IPS-18a (cell line): ENCODE data around the gene POU4F2.

ENCODE experiments used
- H3K27ac ChIP-seq: one replicate; pipeline ENCODE4 v1.5.1; 2013; ENCODE audit warnings: low read length
- H3K27me3 ChIP-seq: one replicate; pipeline ENCODE4 v1.6.1; 2013; ENCODE audit warnings: mild to moderate bottlenecking, low read length; ENCODE audit not compliant: control insufficient read depth, insufficient read depth
- H3K36me3 ChIP-seq: one replicate; pipeline ENCODE4 v1.6.1; 2013; ENCODE audit warnings: low read depth, low read length; ENCODE audit not compliant: control insufficient read depth
- H3K4me1 ChIP-seq: one replicate; pipeline ENCODE4 v1.6.1; 2013; ENCODE audit warnings: low read depth, low read length; ENCODE audit not compliant: control insufficient read depth
- H3K4me3 ChIP-seq: one replicate; pipeline ENCODE4 v1.5.1; 2013; ENCODE audit warnings: low read length
- H3K9ac ChIP-seq: one replicate; pipeline ENCODE4 v1.6.1; 2013; ENCODE audit warnings: mild to moderate bottlenecking, low read length, moderate library complexity
- H3K9me3 ChIP-seq: one replicate; pipeline ENCODE4 v1.6.1; 2013; ENCODE audit warnings: low read depth, low read length; ENCODE audit not compliant: control insufficient read depth

The POU4F2 gene

GRCh38 chr4:146641762-146642161 lies 3.1 kb downstream of the POU4F2 start:
- H3K4me3 ChIP-seq: no peak overlapping the region
- no peaks in the 10 kb centered on the region for H3K36me3 ChIP-seq
- H3K9ac ChIP-seq: no peak overlapping the region
- no peaks in the 10 kb centered on the region for H3K9me3 ChIP-seq
- H3K27me3 ChIP-seq: peaks cover 100% of the 10 kb centered on the region
- H3K4me1 ChIP-seq: peaks cover 6% of the 10 kb centered on the region
- no peak overlapping the region for H3K27ac ChIP-seq

DNA sequence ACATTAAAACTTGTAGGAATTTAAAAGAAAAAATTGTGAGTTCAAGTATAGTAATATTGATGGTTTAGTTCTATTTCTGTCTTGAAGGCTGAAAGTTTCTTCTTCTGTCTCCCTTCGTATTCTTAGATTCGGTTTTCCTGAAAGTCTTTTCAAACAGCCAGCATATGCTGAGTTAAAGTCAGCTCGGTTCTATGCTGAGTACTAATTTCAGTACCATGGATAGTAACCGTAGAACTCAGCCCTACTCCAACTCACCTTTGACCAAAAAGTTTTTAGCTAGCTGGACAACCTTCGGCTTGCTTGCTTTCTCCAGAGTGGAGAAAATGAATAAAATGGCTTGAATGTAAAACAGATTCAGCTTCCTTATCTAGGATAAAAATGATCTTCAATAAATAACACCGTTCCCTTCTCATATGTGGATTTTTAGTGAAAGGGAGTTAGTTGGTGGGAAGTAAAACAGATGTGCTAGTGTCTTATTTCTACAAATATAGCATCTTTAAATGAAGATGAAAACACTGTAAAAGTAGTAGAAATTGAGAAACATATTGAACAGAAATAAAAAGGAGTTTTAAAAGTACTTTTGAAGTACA lies 5.2 kb downstream of the POU4F2 start:
- Histone ChIP-seq H3K4me3 (no peak overlapping the region), H3K27me3 (peaks cover 100% of the 10 kb centered on the region), H3K9ac (no peak overlapping the region), H3K36me3 (no peaks in the 10 kb centered on the region), H3K9me3 (no peaks in the 10 kb centered on the region), H3K4me1 (peaks cover 8% of the 10 kb centered on the region), H3K27ac (no peak overlapping the region)

GRCh38 chr4:146645921-146646320 lies 7.2 kb downstream of the POU4F2 start:
- Histone ChIP-seq H3K4me3 (no peak overlapping the region), H3K4me1 (peaks cover 3% of the 10 kb centered on the region), H3K36me3 (no peaks in the 10 kb centered on the region), H3K9ac (no peak overlapping the region), H3K27me3 (peaks cover 100% of the 10 kb centered on the region), H3K9me3 (no peaks in the 10 kb centered on the region), H3K27ac (no peak overlapping the region)

DNA sequence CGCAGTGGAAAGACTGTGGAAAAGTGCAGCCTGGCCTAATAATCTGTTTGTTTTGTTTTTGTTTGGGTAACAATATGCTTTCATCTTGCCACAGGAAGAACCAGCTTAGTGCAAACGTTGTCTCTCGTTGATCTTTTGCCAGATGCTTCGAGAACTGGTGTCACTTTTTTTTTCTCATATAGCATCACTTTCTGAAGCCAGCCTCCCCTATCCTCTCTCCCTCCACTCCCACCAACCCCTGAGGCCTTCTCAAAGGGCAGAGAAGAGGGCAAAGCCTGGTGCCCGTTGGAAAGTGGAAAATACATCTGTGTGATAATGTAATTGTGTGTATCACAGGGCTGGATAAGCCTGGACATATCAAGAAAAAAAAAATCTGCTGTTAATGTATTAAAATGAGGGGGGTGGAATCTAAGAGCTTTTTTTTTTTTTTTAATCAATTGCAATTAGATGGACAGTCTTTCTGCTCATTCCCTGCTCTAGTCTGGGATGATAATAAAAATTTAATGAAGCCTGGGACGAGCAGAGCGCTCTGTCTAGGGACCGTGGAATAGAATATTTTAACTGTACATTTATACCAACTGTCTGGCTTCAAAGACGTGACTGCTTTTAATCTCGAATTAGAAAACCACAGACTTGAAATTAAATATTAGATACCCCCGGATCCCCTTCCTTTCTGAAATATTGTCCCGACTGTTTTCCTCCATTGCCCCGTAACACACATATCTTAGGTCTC lies 8.1 kb downstream of the POU4F2 start:
- no peaks in the 10 kb centered on the region for H3K36me3 ChIP-seq
- peak overlapping the region; percentile 49 for H3K4me3 ChIP-seq
- peaks cover 100% of the 10 kb centered on the region for H3K27me3 ChIP-seq
- no peaks in the 10 kb centered on the region for H3K9me3 ChIP-seq
- H3K9ac ChIP-seq: no peak overlapping the region
- no peak overlapping the region for H3K27ac ChIP-seq
- H3K4me1 ChIP-seq: peaks cover 3% of the 10 kb centered on the region

DNA sequence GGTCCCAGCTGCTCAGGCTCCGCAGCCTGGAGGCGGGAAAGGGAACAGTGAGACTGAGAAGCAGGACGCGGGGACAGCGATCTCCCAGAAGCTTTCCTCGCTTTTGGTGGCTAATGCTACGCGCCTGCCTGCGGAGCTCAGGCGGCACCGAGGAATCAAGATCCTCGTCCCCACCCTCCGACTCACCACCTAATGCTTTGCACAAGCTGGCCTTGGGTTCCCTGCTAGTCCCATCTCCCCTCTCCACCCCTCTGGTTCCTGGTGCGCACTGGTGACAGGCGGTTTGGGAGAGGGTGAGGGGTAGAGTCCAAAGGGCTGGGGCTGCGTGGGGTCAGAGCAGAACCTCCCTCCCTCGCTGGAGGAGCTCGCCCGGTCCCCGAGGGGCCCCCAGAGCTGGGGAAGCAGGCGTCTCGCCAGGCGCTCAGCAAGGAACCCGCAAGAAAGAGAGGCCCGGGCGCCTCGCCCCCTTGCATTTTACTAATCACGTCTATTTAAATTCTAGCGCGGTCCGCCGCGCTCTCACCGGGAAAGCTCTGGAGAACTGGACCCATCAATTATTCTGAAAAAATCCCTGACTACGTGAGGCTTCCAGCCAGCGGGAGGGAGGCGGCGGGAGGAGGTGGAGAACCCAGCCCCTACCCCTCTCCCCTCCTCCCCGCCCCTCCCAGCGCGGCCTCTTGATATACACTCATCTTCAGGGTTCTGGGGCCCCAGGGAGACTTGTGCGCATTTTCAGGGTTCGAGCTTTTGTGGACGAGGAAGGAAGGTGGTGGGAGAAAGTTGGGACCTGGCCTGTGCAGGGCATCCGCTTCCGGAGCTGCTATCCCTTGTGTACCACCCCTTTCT lies 9.1 kb downstream of the POU4F2 start:
- Histone ChIP-seq H3K4me1 (peaks cover 3% of the 10 kb centered on the region), H3K9me3 (no peaks in the 10 kb centered on the region), H3K4me3 (peak overlapping the region; percentile 49), H3K36me3 (no peaks in the 10 kb centered on the region), H3K27me3 (peaks cover 100% of the 10 kb centered on the region), H3K27ac (no peak overlapping the region), H3K9ac (no peak overlapping the region)

GRCh38 chr4:146648461-146648783 lies 9.7 kb downstream of the POU4F2 start:
- H3K27me3 ChIP-seq: peaks cover 100% of the 10 kb centered on the region
- H3K36me3 ChIP-seq: no peaks in the 10 kb centered on the region
- no peak overlapping the region for H3K9ac ChIP-seq
- peak overlapping the region; percentile 49 for H3K4me3 ChIP-seq
- no peaks in the 10 kb centered on the region for H3K9me3 ChIP-seq
- peaks cover 3% of the 10 kb centered on the region for H3K4me1 ChIP-seq
- no peak overlapping the region for H3K27ac ChIP-seq

DNA sequence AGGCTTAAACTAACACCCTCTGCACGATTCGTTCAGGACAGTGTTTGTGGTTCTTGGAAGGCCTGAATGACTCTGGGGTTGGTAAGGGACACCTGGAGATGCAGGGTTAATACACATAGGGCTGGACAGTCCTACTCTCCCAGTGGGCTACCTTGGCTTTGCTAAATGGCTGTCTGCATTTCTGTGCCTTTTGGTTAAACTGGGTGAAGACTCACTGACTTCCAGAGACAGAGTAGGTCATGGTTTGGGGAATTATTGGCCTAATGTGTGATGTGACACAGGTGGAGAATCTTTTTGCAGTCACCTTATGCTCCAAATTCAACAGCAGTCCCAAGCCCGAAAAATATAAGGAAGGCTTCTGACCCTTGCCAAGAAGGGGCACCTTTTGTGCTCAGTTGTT lies 10.5 kb downstream of the POU4F2 start:
- Histone ChIP-seq H3K27ac (no peak overlapping the region), H3K4me1 (peaks cover 3% of the 10 kb centered on the region), H3K36me3 (no peaks in the 10 kb centered on the region), H3K4me3 (no peak overlapping the region), H3K9ac (no peak overlapping the region), H3K27me3 (peaks cover 100% of the 10 kb centered on the region), H3K9me3 (no peaks in the 10 kb centered on the region)

DNA sequence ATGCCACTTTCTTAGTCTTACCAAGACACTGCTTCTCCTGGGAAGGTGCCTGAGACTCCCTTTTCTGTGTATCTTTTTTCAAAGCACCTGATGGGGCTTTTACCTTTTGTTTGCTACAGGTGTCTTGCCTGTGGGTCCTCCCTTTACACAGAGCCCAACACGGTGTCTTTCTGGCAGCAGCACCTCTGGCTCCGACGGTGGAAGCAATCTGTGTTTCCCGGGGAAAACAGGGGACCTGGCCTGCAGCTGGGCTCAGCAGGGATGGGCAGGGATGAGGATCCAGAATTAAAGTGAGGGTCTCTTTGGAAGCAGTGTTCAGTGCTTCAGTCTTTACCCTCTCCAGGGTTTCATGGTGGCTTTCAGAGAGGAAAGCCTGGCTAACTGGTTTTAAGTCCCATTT lies 11.3 kb downstream of the POU4F2 start:
- peaks cover 3% of the 10 kb centered on the region for H3K4me1 ChIP-seq
- no peaks in the 10 kb centered on the region for H3K36me3 ChIP-seq
- H3K27ac ChIP-seq: no peak overlapping the region
- H3K4me3 ChIP-seq: no peak overlapping the region
- H3K27me3 ChIP-seq: peaks cover 100% of the 10 kb centered on the region
- H3K9ac ChIP-seq: no peak overlapping the region
- H3K9me3 ChIP-seq: no peaks in the 10 kb centered on the region

DNA sequence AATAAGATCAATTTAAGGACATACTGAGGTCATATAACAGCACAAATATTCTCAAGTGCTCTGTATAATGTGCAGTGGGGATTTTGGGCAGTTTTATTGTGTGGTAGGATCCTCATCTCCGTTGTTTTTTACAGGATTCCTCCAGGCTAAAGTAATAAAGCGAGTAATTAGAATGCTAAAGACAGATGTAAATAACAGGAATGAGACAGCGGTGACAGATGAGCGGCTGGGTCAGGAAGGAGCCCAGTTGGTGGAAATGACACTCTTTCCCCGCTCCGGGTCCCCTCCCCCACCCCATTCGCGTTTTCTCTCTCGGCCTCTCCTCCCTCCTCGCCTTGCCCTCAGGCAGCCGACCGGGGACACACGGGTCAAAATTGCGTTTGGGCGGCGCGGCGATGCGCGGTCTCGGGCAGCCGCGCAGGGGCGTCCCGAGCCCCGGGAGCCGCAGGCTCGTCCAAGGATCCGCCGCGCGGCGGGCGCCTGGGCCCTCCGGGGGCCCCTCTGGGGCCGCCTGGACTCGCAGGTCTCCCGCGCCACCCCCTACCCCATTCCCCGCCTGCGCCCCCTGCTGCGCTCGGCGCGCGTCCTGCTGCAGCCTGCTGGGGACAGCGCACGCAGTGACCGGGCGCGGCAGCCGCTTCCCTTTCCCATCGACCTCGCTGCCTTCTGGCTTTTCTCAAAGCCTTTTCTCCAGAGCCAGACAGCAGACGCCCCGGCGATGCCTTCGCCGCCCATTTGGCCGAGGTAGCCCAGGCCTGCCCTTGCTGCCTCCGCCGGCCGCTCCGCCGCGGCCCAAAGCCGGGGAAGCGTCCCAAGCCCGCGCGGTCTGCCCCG lies 16.2 kb downstream of the POU4F2 start:
- Histone ChIP-seq H3K36me3 (no peaks in the 10 kb centered on the region), H3K27me3 (peaks cover 88% of the 10 kb centered on the region), H3K9ac (no peak overlapping the region), H3K9me3 (no peaks in the 10 kb centered on the region), H3K27ac (no peak overlapping the region), H3K4me1 (peaks cover 4% of the 10 kb centered on the region), H3K4me3 (peak overlapping the region; percentile 61)

DNA sequence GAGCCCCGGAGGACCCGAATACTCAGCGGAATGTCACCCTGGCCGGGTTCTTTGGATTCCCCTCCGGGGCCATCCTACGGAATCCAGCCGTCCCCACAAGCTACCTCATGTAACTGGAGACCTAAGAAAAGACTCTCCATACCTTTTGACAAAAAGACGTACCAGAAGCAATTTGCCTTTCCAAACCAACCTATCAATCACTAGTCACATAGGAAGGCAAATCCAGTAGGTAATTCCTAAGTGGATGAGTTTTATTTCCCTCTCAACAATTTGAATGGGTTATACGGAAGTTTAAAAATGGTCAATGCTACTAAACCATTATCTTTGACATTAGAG lies 16.8 kb downstream of the POU4F2 start:
- Histone ChIP-seq H3K36me3 (no peaks in the 10 kb centered on the region), H3K9ac (no peak overlapping the region), H3K27me3 (peaks cover 87% of the 10 kb centered on the region), H3K9me3 (no peaks in the 10 kb centered on the region), H3K27ac (no peak overlapping the region), H3K4me3 (peak overlapping the region; percentile 61), H3K4me1 (peaks cover 4% of the 10 kb centered on the region)

DNA sequence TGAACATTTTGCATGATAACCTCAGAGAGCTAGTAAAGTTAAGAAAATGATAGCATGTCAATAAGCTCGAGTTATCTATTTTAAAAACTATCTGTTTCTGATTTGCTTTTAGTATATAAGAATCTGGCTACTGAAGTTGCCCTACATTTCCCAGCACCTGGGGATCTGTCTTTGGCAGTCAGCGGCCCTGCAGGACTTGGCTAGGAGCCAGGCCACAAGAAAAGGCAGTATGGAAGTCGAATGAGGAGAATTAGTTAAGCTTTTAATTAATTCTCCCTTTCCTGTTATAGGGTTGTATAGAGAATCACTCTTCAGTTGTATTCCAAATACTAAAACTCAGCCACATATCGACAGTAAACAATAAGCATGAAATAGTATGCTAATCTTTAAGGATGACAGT lies 22.7 kb downstream of the POU4F2 start:
- Histone ChIP-seq H3K36me3 (no peaks in the 10 kb centered on the region), H3K4me1 (no peaks in the 10 kb centered on the region), H3K27me3 (peaks cover 33% of the 10 kb centered on the region), H3K9me3 (no peaks in the 10 kb centered on the region), H3K9ac (no peak overlapping the region), H3K27ac (no peak overlapping the region), H3K4me3 (no peak overlapping the region)
